ENCODE data around the gene MYRIP.
"Not testable (repeated sequence)": the region's sequence is repeated elsewhere in the genome, so short reads cannot be mapped to it uniquely, and the experiment has no call there.

Gene MYRIP

GRCh38 chr3:40019376-40019775 is 210.0 kb downstream of the MYRIP start:
- H3K4me3 ChIP-seq (ENCODE audit: low read depth, low read length) = no peak overlapping the region
- no peaks in the 10 kb centered on the region for H3K27me3 ChIP-seq (ENCODE audit: control insufficient read depth, insufficient read depth, low read length)
- no peaks in the 10 kb centered on the region for H3K9me3 ChIP-seq (ENCODE audit: control insufficient read depth, insufficient read depth, low read length)
- H3K4me1 ChIP-seq (ENCODE audit: control insufficient read depth, insufficient read depth, low read length) = no peaks in the 10 kb centered on the region
- H3K9ac ChIP-seq (ENCODE audit: low read depth, low read length) = no peak overlapping the region
- no peaks in the 10 kb centered on the region for H3K36me3 ChIP-seq (ENCODE audit: control insufficient read depth, insufficient read depth, low read length)

DNA sequence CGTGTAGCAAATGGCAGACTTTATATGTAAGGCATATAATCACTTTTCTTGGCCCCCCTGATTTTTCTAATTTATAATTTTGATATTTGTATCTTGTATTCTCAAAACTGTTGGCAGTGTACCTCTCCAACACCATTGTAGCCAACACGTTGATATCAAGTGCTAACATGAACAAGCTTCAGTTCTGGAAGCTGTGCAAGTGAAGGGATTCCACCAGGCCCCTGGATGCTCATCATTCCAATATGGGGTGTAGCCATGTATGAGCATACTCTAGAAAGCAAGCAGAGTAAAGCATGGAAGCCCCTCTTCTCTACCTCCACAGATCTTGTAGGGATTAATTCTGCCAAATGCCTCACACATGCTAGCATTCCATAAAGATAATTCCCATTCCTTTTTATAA is 211.3 kb downstream of the MYRIP start:
- no peaks in the 10 kb centered on the region for H3K4me1 ChIP-seq (ENCODE audit: control insufficient read depth, insufficient read depth, low read length)
- H3K27me3 ChIP-seq (ENCODE audit: control insufficient read depth, insufficient read depth, low read length) = no peaks in the 10 kb centered on the region
- no peak overlapping the region for H3K4me3 ChIP-seq (ENCODE audit: low read depth, low read length)
- H3K36me3 ChIP-seq (ENCODE audit: control insufficient read depth, insufficient read depth, low read length) = no peaks in the 10 kb centered on the region
- H3K9ac ChIP-seq (ENCODE audit: low read depth, low read length) = no peak overlapping the region
- peaks cover 2% of the 10 kb centered on the region for H3K9me3 ChIP-seq (ENCODE audit: control insufficient read depth, insufficient read depth, low read length)

DNA sequence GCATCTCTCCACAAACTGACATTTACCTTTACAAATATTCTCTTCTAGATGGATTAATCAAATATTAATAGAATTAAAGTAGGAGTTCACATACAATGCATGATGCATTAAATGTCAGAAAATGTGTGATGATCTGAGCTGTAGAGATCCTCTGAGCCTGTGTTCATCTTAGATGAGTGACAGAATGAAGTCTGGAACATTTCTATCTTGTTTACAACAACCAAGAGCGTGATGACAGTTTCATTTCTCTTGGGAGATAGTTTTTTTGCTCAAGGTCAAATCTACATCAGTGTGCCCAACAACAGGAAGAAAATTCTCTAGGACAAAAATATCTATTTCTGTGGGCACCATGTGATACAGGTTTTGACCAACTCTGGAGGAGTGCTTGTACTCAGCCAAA is 211.9 kb downstream of the MYRIP start:
- H3K9me3 ChIP-seq (ENCODE audit: control insufficient read depth, insufficient read depth, low read length) = peaks cover 5% of the 10 kb centered on the region
- no peaks in the 10 kb centered on the region for H3K27me3 ChIP-seq (ENCODE audit: control insufficient read depth, insufficient read depth, low read length)
- H3K9ac ChIP-seq (ENCODE audit: low read depth, low read length) = no peak overlapping the region
- no peak overlapping the region for H3K4me3 ChIP-seq (ENCODE audit: low read depth, low read length)
- no peaks in the 10 kb centered on the region for H3K4me1 ChIP-seq (ENCODE audit: control insufficient read depth, insufficient read depth, low read length)
- no peaks in the 10 kb centered on the region for H3K36me3 ChIP-seq (ENCODE audit: control insufficient read depth, insufficient read depth, low read length)

- Histone ChIP-seq H3K27me3 (ENCODE audit: control insufficient read depth, insufficient read depth, low read length) (no peaks in the 10 kb centered on the region), H3K9ac (ENCODE audit: low read depth, low read length) (no peak overlapping the region), H3K4me3 (ENCODE audit: low read depth, low read length) (no peak overlapping the region), H3K36me3 (ENCODE audit: control insufficient read depth, insufficient read depth, low read length) (no peaks in the 10 kb centered on the region), H3K4me1 (ENCODE audit: control insufficient read depth, insufficient read depth, low read length) (no peaks in the 10 kb centered on the region), H3K9me3 (ENCODE audit: control insufficient read depth, insufficient read depth, low read length) (peaks cover 10% of the 10 kb centered on the region)
These were observed 213.0 kb downstream of the MYRIP start for GRCh38 chr3:40022297-40022827.

DNA sequence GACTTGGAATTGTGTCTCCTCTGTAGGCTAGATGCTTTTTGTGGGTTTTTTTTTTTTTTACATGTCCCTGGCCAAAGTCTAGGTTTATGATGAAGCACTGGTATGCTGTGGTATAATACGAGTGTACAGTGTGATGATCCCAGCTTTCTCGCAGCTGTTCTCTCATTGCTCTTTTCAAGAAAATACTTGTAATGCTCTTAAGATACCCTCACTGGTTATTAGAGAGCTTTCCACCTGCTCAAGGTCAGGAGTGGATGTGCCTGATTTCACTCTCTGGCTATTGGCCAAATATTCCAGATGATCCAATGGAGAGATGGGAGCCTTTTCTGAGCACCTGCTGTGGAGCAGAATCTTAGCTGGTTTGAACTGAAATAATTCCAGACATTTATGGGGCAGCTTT is 215.1 kb downstream of the MYRIP start:
- no peak overlapping the region for H3K4me3 ChIP-seq (ENCODE audit: low read depth, low read length)
- peaks cover 10% of the 10 kb centered on the region for H3K9me3 ChIP-seq (ENCODE audit: control insufficient read depth, insufficient read depth, low read length)
- no peaks in the 10 kb centered on the region for H3K27me3 ChIP-seq (ENCODE audit: control insufficient read depth, insufficient read depth, low read length)
- no peak overlapping the region for H3K9ac ChIP-seq (ENCODE audit: low read depth, low read length)
- no peaks in the 10 kb centered on the region for H3K4me1 ChIP-seq (ENCODE audit: control insufficient read depth, insufficient read depth, low read length)
- no peaks in the 10 kb centered on the region for H3K36me3 ChIP-seq (ENCODE audit: control insufficient read depth, insufficient read depth, low read length)

GRCh38 chr3:40025892-40026291 is 216.5 kb downstream of the MYRIP start:
- H3K4me3 ChIP-seq (ENCODE audit: low read depth, low read length); H3K27me3 ChIP-seq (ENCODE audit: control insufficient read depth, insufficient read depth, low read length); H3K4me1 ChIP-seq (ENCODE audit: control insufficient read depth, insufficient read depth, low read length); H3K9ac ChIP-seq (ENCODE audit: low read depth, low read length); H3K36me3 ChIP-seq (ENCODE audit: control insufficient read depth, insufficient read depth, low read length): not testable (repeated sequence)
- H3K9me3 ChIP-seq (ENCODE audit: control insufficient read depth, insufficient read depth, low read length) = peaks cover 10% of the 10 kb centered on the region

GRCh38 chr3:40035177-40035576 is 225.8 kb downstream of the MYRIP start:
- H3K4me1 ChIP-seq (ENCODE audit: control insufficient read depth, insufficient read depth, low read length) = peaks cover 6% of the 10 kb centered on the region
- no peaks in the 10 kb centered on the region for H3K36me3 ChIP-seq (ENCODE audit: control insufficient read depth, insufficient read depth, low read length)
- no peak overlapping the region for H3K4me3 ChIP-seq (ENCODE audit: low read depth, low read length)
- H3K9me3 ChIP-seq (ENCODE audit: control insufficient read depth, insufficient read depth, low read length) = no peaks in the 10 kb centered on the region
- H3K27me3 ChIP-seq (ENCODE audit: control insufficient read depth, insufficient read depth, low read length) = no peaks in the 10 kb centered on the region
- no peak overlapping the region for H3K9ac ChIP-seq (ENCODE audit: low read depth, low read length)

DNA sequence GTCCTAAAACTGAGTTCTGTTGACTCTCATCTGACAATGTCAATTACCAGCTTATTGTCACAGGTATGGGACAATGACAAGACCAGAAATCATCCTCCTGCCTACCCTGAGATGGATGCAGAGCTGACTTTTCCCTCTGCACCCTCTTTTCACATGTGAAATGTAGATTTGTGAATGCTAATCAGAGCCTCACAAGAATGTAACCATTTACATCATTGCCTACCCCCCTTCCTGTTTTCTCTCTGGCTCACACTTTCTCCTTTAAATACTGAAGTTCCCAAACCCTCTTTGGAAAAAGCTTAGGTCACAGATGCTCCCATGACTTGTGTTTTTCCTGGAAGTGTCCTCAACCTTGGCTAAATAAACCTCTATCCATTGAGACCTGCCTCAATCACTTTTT is 228.2 kb downstream of the MYRIP start:
- no peak overlapping the region for H3K9ac ChIP-seq (ENCODE audit: low read depth, low read length)
- no peaks in the 10 kb centered on the region for H3K9me3 ChIP-seq (ENCODE audit: control insufficient read depth, insufficient read depth, low read length)
- H3K4me1 ChIP-seq (ENCODE audit: control insufficient read depth, insufficient read depth, low read length) = peaks cover 6% of the 10 kb centered on the region
- no peaks in the 10 kb centered on the region for H3K36me3 ChIP-seq (ENCODE audit: control insufficient read depth, insufficient read depth, low read length)
- H3K27me3 ChIP-seq (ENCODE audit: control insufficient read depth, insufficient read depth, low read length) = no peaks in the 10 kb centered on the region
- H3K4me3 ChIP-seq (ENCODE audit: low read depth, low read length) = no peak overlapping the region

GRCh38 chr3:40042752-40043443 is 233.5 kb downstream of the MYRIP start:
- no peak overlapping the region for H3K9ac ChIP-seq (ENCODE audit: low read depth, low read length)
- no peaks in the 10 kb centered on the region for H3K36me3 ChIP-seq (ENCODE audit: control insufficient read depth, insufficient read depth, low read length)
- no peaks in the 10 kb centered on the region for H3K9me3 ChIP-seq (ENCODE audit: control insufficient read depth, insufficient read depth, low read length)
- no peaks in the 10 kb centered on the region for H3K4me1 ChIP-seq (ENCODE audit: control insufficient read depth, insufficient read depth, low read length)
- no peak overlapping the region for H3K4me3 ChIP-seq (ENCODE audit: low read depth, low read length)
- no peaks in the 10 kb centered on the region for H3K27me3 ChIP-seq (ENCODE audit: control insufficient read depth, insufficient read depth, low read length)

DNA sequence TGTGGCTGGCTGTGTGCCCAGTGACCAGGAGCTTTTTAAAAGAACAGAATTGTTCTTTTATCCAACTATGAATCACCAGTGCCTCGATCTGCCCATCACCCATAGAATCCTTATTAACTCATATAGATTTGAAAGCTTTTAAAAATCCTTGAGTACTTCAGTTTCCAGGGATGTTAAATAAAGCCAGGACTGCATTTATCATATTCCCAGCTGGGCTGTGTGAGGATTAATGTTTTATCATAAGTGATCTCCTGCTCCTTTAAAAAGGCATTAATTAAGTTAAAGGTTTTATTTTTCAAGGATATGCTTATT is 234.0 kb downstream of the MYRIP start:
- Histone ChIP-seq H3K9ac (ENCODE audit: low read depth, low read length) (no peak overlapping the region), H3K4me3 (ENCODE audit: low read depth, low read length) (no peak overlapping the region), H3K36me3 (ENCODE audit: control insufficient read depth, insufficient read depth, low read length) (no peaks in the 10 kb centered on the region), H3K27me3 (ENCODE audit: control insufficient read depth, insufficient read depth, low read length) (no peaks in the 10 kb centered on the region), H3K9me3 (ENCODE audit: control insufficient read depth, insufficient read depth, low read length) (no peaks in the 10 kb centered on the region), H3K4me1 (ENCODE audit: control insufficient read depth, insufficient read depth, low read length) (no peaks in the 10 kb centered on the region)

DNA sequence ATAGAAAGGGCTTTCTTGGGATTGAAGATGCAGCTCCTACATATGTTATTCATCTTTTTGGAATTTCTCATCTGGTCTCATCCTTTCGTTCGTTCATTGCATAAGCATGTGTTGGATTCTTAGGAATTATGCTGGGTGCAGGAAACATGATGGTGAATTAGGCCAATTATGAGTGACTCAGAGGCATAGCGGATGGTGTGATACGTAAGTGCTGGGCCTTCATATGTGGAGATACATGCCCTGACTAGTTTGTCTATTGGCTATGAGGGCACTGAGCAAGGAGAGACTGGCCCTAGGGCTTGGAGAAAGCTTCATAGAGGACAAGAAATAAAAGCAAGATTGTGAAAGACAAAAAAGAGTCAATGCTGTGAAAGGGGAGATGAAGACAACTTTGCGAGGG is 235.1 kb downstream of the MYRIP start:
- H3K27me3 ChIP-seq (ENCODE audit: control insufficient read depth, insufficient read depth, low read length) = no peaks in the 10 kb centered on the region
- no peaks in the 10 kb centered on the region for H3K36me3 ChIP-seq (ENCODE audit: control insufficient read depth, insufficient read depth, low read length)
- H3K4me1 ChIP-seq (ENCODE audit: control insufficient read depth, insufficient read depth, low read length) = no peaks in the 10 kb centered on the region
- no peak overlapping the region for H3K9ac ChIP-seq (ENCODE audit: low read depth, low read length)
- no peaks in the 10 kb centered on the region for H3K9me3 ChIP-seq (ENCODE audit: control insufficient read depth, insufficient read depth, low read length)
- H3K4me3 ChIP-seq (ENCODE audit: low read depth, low read length) = no peak overlapping the region

- no peak overlapping the region for H3K4me3 ChIP-seq (ENCODE audit: low read depth, low read length)
These were observed 235.6 kb downstream of the MYRIP start for GRCh38 chr3:40045051-40045450.

More at GRCh38 chr3:40045051-40045450, 235.6 kb downstream of the MYRIP start:
- Histone ChIP-seq H3K4me1 (ENCODE audit: control insufficient read depth, insufficient read depth, low read length) (no peaks in the 10 kb centered on the region), H3K27me3 (ENCODE audit: control insufficient read depth, insufficient read depth, low read length) (no peaks in the 10 kb centered on the region), H3K9me3 (ENCODE audit: control insufficient read depth, insufficient read depth, low read length) (no peaks in the 10 kb centered on the region), H3K36me3 (ENCODE audit: control insufficient read depth, insufficient read depth, low read length) (no peaks in the 10 kb centered on the region), H3K9ac (ENCODE audit: low read depth, low read length) (no peak overlapping the region)

Data from iPS-15b (cell line).